H4 (cell line): ENCODE measurements around the gene ATP5F1C. TPM values are rescaled to one million over a fixed set of nuclear protein-coding genes. Genes with fewer than 3 reads are reported as not detected.
"Not testable (repeated sequence)": the region's sequence is repeated elsewhere in the genome, so short reads cannot be mapped to it uniquely, and the experiment has no call there.

ENCODE experiments used
- DNase-seq: peaks from one replicate; pipeline ENCODE4 v3.0.0-alpha.2; 2015; ENCODE audit warnings: low spot score
- total RNA-seq: library from RNA; depleted of rRNA; stranded (reverse); fragments of >200 nt; shearing (Covaris generic); gene quantifications from 2 replicates; pipeline ENCODE4 v1.2.3, GENCODE V29; 2014

Gene ATP5F1C
- total RNA-seq, 1 experiment from 2014 or later, result 468 TPM

DNA sequence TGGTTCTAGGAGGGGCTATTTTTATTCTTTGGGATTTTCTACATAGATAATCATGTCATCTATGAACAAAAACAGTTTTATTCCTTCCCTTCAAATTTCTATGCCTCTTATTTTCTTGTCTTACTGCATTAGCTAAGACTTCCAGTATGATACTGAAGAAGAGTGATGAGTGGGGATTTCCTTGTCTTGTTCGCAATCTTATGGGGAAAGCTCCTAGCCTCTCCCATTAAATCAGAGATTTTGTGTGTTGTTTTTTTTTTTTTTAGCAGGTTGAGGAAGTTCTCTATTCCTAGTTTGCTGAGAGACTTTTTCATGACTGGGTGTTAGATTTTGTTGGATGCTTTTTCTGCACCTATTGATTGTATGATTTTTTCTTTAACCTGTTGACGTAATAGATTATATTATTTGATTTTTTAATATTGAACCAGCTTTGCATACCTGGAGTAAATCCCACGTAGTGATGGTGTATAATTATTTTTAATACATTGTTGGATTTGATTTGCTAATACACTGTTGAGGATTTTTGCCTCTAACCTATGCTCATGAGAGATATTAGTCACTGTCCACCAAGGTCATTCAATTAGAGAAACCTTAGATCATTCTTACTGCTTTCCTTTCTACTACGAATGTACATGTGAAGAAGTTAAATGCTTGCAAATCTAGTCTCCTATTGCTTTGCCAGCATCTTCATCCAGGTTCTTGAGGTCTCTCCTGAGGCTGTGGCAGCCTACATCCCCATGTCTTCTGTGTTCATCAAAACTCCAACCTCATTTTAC lies 6.5 kb downstream of the ATP5F1C start:
- no peak for DNase-seq

DNA sequence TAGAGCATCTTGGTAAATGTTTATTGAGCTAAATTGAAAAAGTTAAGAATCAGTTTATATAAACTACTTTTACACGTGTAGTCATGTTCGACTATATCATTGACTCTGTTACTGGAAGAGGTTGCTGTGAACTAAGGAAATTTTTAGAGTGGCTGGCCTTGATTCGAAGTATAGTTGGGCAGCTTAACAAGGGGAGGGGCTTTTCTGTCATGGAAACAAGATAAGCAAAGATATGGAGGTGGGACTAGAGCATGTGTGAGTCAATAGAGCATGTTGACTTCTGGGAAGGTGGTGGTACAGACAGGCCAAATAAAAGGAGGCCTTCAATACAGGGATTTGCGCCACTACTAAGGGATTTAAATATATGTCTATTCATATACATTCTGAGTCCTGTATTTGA lies 7.6 kb downstream of the ATP5F1C start:
- DNase-seq, result no peak

DNA sequence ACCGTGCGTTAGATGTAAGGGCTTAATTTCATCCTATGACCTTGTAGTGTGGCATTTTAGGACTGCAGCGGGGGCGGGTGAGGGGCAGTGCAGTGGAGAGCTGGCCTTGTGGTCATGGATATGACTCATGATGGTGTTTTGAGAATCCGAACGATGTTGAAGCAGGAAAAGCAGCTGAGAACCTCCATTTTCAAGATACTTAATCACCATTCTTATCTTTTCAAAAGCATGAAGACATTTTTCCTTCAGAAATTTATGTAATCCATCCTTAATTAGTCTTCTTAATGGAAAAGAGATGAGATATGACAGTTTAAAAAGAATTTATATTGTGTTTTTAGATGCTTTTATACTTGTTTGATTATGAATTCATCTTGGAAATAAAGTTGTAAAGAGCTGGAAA lies 9.6 kb downstream of the ATP5F1C start:
- DNase-seq, result peak; percentile 71

DNA sequence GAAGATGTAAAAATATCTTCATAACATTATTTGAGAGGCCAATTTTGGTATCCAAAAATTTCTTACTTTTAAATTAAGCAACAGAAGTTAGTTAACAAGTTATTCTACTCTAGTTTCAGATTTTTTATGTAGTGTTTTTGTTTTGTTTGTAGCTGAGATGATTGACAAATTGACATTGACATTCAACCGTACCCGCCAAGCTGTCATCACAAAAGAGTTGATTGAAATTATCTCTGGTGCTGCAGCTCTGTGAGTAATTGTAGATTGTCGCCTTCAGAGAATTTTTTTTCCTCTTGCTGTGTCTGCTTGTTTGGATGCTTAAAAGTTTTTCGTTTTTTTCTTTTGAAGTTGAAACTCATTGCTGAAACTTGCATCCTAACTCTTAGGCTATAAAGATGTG lies 14.6 kb downstream of the ATP5F1C start:
- no peak for DNase-seq

DNA sequence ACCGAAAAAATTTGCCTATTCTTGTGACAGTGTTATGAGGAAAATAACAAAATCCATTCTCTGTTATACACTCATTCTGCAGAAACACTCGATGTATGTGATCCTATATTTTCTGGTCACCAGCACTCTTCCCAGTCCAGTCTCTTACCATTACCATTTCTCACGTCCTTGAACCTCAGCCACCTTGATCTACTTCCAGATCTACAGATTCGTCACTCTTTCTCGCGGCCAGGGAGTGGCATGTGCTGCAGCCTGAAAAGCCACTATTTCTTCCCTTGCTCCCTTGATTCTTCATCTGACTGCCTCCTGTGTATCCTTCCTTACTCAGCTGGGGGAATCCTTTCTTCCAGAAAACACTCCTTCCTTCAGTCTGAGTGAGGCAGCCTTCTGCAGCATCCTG lies 16.2 kb downstream of the ATP5F1C start:
- DNase-seq, result no peak

DNA sequence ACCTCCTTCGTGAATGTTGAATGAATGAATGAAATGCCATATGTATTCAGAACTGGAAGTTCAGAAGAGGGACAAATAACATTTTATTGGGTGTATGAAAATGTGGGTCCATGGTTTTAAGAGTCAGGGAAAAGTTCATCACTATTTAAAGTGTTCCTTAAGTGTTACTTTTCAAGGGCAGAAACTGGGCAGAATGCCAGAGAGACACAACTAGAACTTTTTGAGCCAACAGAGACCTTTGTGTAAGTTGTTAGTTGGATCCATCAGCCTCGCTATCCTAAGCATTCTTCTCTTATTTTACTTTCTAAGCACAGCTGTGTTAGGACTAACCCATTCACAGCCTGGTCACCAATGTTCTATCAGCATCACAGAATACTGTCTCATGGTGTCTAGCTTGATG lies 16.8 kb downstream of the ATP5F1C start:
- DNase-seq, result no peak

DNA sequence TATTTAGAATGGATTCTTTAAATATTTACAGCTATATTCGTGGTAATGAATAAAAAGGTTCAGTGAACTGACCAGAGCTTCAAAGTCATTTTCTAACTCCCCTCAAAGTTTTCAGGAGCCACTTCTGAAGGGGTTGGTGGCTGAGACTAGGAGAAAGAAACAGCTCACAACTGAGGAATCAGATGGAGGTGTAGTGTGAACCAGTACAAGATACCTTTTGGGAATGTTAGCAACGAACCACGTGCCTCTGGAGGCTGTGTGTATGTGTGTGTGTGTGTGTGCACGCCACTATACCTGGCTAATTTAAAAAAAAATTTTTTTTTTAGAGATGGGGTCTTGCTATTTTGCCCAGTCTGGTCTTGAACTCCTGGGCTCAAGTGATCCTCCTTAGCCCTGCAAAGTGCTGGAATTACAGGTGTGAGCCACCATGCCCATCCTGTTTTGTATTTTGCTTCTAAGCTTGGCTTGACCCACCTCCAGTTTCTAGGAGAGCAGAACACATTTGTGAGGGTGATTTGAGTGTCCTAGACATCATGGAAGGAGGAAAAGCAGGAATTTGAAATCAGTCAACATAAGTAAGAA lies 20.8 kb downstream of the ATP5F1C start:
- DNase-seq, result no peak

DNA sequence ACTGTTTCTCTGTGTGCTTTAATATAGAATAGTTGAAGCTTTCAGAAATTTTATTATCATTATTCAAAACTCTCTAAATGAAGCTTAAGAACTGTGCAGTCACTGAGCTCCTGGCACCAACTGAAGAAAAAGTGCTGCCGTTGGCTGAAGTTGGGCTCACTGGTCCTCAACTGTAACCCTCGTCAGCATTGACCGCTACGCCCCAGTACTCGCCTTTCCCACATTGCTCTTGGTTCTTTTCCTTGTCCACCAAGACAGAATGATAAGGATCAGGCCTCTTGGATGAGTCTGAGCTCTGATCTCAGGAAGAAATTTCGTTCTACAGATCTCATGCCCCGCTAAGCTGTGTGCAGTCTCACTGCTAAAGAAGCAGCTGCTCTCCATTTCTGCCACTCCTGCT lies 22.5 kb downstream of the ATP5F1C start:
- DNase-seq, result no peak

DNA sequence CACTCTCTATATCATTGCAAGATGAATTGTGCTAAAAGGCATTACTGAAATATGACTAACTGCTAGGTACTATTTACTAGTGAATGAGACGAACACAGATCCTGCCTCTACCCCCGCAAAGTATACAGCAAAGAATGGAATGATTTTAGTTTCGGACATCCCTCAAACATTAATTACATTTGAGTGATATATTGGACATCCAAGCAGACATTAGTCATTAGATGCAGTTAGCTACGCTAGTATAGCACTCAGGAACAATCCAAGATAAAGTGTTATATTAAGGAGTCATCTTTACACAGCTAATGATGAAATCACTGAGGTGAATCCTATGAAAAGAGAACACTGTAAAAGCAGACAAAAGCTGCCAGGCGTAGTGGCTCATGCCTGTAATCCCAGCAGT lies 23.0 kb downstream of the ATP5F1C start:
- no peak for DNase-seq

DNA sequence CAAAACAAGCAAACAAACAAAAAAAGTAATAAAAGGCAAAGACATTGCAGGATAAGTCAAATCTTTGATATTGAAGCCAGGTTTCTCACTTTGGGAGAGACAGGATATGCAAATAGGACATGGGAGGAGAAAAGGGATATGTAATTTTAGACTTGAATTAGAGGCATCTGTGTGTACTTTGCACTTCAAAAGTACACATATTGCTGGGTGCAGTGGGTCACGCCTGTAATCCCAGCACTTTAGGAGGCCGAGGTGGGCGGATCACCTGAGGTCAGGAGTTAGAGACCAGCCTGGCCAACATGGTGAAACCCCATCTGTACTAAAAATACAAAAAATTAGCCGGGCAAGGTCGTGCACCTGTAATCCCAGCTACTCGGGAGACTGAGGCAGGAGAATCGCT lies 23.8 kb downstream of the ATP5F1C start:
- DNase-seq, result not testable (repeated sequence)

DNA sequence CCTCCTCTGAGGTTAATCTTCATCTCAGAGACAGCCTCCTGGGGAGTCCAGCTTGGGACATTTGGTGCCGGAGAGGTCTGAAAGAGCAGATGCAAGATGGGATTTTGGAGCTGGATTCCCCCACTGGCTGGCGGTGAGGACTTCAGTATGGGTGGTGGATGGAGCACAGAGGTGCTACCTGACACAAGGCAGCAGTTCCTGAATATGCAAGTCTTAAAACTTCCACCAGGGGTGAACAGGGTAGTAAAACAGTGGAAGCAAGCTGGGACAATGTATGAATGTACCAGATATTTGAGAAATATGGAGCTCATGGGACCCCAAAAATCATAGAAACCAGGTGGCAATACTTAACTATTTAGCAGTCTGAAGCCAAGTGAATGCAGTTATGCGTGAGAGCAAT lies 25.5 kb downstream of the ATP5F1C start:
- DNase-seq, result no peak

DNA sequence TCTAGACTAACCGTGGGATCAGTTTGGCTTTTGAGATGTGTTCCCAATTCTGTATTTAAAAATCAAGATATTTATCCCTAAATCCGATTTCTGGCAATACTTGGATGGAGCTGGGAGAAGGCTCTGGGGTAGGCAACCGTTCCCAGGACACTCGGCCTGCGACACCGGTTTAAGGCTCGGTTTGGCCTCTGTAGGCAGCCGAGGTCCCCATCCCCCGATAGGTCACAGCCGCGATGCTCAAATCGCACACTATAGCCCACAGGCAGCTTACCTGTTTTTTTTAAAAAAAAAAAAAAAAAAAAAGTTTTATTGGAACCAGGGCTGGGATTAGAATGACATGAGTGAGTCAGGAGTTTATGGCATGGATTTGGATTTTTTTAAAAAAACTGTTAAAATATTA lies 29.6 kb downstream of the ATP5F1C start:
- DNase-seq, result no peak

DNA sequence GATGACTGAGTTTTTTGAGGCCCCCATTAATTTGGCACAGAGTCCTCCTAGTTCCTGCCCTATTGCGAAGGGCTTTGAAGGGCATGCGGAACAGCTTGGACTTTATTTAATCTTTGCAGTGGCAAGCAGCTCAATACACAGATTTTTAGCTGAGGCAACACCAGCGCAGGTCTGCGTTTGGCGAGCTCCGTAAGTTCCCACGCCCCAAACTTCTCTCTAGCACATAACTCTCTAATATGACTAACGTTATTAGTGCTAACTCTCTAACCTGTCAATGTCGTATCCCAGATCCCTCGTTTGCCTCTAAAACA lies 30.0 kb downstream of the ATP5F1C start:
- DNase-seq, result no peak

DNA sequence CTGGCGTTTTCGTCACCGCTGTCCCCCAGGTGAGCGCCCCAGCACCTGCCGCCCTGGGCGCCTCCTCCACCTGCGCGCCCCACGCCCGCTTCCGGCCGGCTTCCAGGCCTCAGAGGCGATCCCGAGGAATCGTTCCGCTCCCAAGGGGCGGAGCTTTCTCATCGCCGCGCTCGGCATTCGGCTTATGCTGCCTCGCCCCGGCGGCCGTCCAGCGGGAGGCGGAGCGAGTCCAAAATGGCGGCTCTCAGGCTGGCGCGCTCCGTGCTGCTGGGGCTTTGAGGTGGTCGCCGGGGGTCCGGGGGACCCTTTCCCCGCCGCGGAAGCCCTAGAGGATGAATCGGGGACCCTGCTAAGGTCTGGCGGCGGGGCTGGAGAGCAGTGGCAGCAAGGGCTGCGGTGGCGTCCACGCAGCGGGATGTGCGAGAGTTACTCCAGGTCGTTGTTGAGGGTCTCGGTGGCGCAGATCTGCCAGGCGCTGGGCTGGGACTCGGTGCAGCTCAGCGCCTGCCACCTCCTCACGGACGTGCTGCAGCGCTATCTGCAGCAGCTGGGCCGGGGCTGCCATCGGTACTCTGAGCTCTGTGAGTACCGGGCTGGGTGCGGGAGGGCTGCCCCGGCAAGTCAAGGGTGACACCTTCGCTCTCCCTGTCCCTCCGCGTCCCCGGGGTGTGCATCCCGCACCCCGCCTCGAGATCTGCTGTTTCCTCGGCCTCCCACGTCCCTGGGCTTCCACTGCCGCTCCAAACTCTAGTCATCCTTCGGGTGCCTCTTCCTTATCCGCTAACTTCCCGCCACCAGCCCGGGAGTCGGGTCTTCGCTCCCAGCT lies 30.5 kb downstream of the ATP5F1C start, which contains the start of gene TAF3:
Gene TAF3 (plus strand): TSS at position 211 of the 826 bp plus-strand sequence. CDS start 205 bp downstream, at position 416.
- DNase-seq, result peak; percentile 76

DNA sequence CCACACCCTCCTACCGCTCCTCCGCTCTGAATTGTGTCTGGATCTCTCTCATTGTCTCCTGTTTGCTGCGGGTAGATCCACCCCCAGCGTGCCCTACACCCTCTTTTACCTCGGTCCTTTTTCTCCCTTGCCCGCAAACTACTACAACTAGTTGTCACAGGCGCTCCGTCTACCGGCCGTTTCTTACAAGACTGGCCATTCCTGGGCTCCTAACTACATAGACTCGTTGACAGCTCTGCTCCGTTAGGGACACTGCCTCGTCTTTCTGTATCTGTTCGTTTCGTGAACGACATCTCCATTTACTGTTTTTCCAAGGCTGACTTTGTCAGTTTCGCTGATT lies 31.1 kb downstream of the ATP5F1C start:
- DNase-seq, result no peak

DNA sequence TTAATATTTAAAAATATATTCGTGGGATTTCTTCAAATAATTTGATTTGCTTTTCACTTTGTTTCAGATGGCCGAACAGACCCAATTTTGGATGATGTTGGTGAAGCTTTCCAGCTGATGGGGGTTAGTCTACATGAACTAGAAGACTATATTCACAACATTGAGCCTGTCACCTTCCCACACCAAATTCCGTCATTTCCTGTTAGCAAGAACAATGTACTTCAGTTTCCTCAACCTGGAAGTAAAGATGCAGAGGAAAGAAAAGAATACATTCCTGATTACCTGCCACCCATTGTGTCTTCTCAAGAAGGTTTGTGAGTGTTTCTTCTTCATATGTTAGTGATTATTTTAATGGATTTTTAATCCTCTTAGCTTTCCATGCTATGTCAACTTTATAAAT lies 36.3 kb downstream of the ATP5F1C start:
- no peak for DNase-seq

DNA sequence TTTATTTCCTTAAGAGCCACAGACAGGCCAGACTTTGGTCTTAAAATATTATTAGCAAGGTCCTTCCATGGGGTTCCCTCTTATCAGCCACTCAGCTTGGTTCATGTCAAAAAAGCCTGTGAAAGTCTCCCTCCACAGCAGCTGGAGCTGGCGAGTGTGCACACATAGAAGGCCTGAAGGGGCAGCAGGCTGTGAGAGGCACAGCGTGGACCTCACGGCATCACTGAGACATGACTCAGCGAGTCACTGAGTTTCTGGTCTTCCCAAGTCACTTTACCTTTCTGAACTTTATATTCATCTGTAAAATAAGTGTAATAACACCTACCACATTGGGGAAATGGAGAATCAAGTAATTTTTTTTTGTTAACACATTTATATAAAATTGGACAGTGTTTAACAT lies 39.0 kb downstream of the ATP5F1C start:
- DNase-seq, result peak; percentile 68

DNA sequence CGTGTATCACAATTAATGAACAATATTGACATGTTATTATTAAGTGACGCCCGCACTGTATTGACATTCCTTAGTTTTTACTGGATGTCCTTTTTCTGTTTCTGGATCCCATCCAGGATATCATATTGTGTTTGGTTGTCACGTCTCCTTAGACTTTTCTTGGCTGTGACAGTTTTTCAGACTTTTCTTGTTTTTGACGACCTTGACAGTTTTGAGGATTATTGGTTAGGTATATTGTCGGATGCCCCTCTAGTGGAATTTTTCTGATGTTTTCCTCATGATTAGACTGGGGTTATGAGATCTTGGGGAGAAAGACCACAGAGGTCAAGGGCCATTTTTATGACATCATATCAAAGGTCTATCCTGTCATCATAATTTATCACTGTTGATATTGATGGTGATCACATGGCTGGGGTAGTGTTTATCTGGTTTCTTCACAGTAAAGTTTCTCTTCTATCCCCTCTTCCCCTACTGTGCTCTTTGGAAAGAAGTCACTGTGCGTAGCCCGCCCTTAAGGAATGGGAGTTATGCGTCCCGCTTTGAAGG lies 41.4 kb downstream of the ATP5F1C start:
- no peak for DNase-seq

DNA sequence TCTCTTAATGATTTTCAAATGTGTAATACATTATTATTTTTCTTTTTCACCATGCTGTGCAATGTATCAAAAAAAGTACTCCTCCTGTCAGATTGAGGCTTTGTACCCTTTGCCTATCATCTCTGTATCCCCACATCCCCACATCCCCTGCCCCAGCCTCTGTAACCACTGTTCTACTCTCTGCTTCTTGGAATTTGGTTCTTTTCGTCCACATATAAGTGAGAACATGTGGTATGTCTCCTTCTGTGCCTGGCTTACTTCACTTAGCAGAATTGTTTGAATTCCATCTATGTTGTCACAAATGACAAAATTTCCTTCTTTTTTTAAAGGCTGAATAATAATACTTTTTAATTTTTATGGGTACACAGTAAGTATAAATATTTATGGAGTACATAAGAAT lies 44.1 kb downstream of the ATP5F1C start:
- no peak for DNase-seq

DNA sequence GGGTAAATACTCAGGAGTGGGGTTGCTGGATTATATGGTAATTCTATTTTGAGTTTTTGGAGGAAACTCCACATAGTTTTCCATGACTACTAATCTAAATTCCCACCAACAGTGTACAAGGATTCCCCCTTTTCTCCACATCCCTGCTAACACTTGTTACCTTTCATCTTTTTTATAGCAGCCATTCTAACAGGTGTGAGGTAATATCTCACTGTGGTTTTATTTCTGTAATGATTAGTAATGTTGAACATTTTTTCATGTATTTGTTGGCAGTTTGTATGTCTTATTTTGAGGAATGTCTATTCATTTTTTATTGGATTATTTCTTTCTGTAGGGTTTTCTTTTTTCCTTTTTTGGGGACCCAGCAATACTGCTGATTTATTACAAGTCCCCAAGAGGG lies 45.2 kb downstream of the ATP5F1C start:
- no peak for DNase-seq

DNA sequence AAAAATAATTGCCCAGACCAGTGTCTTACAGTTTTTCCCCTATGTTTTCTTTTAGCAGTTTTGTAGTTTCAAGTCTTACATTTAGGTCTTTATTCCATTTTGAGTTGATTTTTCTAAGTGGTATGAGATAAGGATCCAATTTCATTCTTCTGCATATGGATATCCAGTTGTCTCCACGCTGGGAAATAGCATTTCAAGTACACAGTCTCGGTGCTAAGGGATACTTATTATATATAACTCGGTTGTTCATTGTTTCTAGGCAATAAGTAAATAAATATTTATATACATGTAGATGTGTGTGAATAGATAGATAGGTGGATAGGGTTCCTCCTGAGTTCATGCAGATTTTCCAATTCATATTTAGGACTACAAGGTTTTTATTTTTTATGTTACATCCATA lies 46.3 kb downstream of the ATP5F1C start:
- DNase-seq, result no peak

DNA sequence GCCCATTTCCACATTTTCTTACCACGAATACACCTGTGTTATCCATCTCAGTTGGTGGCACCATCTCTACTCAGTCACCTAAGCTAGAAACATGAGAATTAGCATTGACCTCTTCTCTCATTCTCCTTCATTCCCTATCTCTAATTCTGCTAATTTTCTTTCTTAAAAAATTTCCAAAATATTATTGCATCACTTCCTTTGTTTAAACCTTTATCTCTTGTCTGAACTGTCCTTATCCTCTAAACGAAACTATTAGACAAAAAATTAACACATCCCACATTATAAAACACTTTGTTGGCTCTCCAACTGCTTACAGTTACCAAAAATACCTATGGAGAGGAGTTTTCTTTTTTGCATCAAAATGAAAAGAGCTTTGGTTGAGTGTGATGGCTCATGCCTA lies 48.6 kb downstream of the ATP5F1C start:
- DNase-seq, result no peak

DNA sequence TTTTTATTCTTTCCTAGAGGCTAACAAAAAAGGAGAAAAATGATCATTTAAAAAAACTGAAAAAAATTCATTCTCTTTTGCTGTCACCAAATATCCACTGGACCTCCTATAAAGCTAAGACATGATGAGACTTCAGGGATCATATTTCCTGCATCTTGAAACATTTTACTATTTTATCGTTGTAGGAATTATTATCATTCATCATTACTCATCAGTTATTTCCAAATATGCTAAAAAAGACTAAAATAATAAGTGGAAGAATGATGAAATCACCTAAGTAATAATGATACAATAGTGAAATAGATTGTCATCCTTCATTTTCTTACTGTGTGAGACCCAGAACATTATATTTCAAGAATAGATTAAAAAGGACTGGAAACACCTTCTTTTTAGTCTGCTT lies 58.6 kb downstream of the ATP5F1C start:
- DNase-seq, result no peak
